Neural cell (in vitro differentiated cells): ENCODE data around the gene SACS. TPM values are rescaled to one million over a fixed set of nuclear protein-coding genes. Genes with fewer than 3 reads are reported as not detected.

Source experiments
- H2AFZ ChIP-seq: fragments of 200-600, 300-800 bp; sonication (generic), shearing (Covaris generic); 2 replicates; pipeline ENCODE4 v1.6.0; 2014; ENCODE audit warnings: low read depth, mild to moderate bottlenecking, antibody characterized with exemption, low read length, moderate library complexity
- H3F3A ChIP-seq: fragments of 200-600 bp; shearing (Covaris generic); 2 replicates; pipeline ENCODE4 v1.6.1; 2016; ENCODE audit warnings: mild to moderate bottlenecking, moderate library complexity, mixed read lengths, antibody characterized with exemption, low read length; ENCODE audit not compliant: insufficient read depth, poor library complexity, severe bottlenecking
- H3K27ac ChIP-seq: fragments of 200-600, 300-800 bp; sonication (generic), shearing (Covaris generic); 2 replicates; pipeline ENCODE4 v1.5.1; 2014; ENCODE audit warnings: mild to moderate bottlenecking, low read length, moderate library complexity
- H3K27me3 ChIP-seq: fragments of 300-800, 200-600 bp; sonication (generic), shearing (Covaris generic); 2 replicates; pipeline ENCODE4 v1.6.0; 2014; ENCODE audit warnings: mild to moderate bottlenecking, low read depth, low read length, moderate library complexity; ENCODE audit not compliant: insufficient read depth
- H3K36me3 ChIP-seq: fragments of 300-800, 200-600 bp; sonication (generic), shearing (Covaris generic); 2 replicates; pipeline ENCODE4 v1.5.1; 2014; ENCODE audit warnings: mild to moderate bottlenecking, antibody characterized with exemption, low read length, moderate library complexity; ENCODE audit not compliant: insufficient read depth
- H3K4me2 ChIP-seq: fragments of 300-800, 200-600 bp; sonication (generic), shearing (Covaris generic); 2 replicates; pipeline ENCODE4 v1.6.0; 2014; ENCODE audit warnings: mild to moderate bottlenecking, low read length
- H3K4me3 ChIP-seq: fragments of 300-800, 200-600 bp; sonication (generic), shearing (Covaris generic); 2 replicates; pipeline ENCODE4 v1.5.1; 2014; ENCODE audit warnings: mild to moderate bottlenecking, low read length, moderate library complexity
- H3K79me2 ChIP-seq: fragments of 200-600 bp; shearing (Covaris generic); replicated peaks from 2 replicates; pipeline ENCODE4 v1.6.0; 2014; ENCODE audit warnings: mild to moderate bottlenecking, low read length, moderate library complexity; ENCODE audit not compliant: insufficient read depth
- H3K9ac ChIP-seq: fragments of 300-800, 200-600 bp; sonication (generic), shearing (Covaris generic); 2 replicates; pipeline ENCODE4 v1.6.1; 2016; ENCODE audit warnings: mild to moderate bottlenecking, low read length, mixed read lengths
- H3K9me2 ChIP-seq: fragments of 200-600 bp; shearing (Covaris generic); 2 replicates; pipeline ENCODE4 v1.6.1; 2016; ENCODE audit warnings: mild to moderate bottlenecking, low read length, mixed read lengths; ENCODE audit not compliant: insufficient read depth
- H3K9me3 ChIP-seq: fragments of 200-600, 300-800 bp; sonication (generic), shearing (Covaris generic); 2 replicates; pipeline ENCODE4 v1.6.1; 2016; ENCODE audit warnings: mild to moderate bottlenecking, mixed run types, low read length, moderate library complexity, mixed read lengths
- H4K20me1 ChIP-seq: fragments of 200-600 bp; shearing (Covaris generic); 2 replicates; pipeline ENCODE4 v1.6.1; 2016; ENCODE audit warnings: mild to moderate bottlenecking, mixed run types; ENCODE audit not compliant: insufficient read depth
- EP300 ChIP-seq: fragments of 450-650 bp; conservative IDR thresholded peaks from 2 replicates; pipeline ENCODE4 v1.6.1; 2014; ENCODE audit warnings: antibody characterized with exemption, mild to moderate bottlenecking, moderate library complexity; ENCODE audit not compliant: poor library complexity, severe bottlenecking
- EZH2 ChIP-seq: fragments of 200-600, 300-800 bp; shearing (Covaris generic), sonication (generic); IDR thresholded peaks from 2 replicates; pipeline ENCODE4 v1.6.1; 2014; ENCODE audit warnings: antibody characterized with exemption, low read length, borderline replicate concordance, mild to moderate bottlenecking; ENCODE audit not compliant: insufficient read depth, poor library complexity, severe bottlenecking
- MXI1 ChIP-seq: fragments of 450-650 bp; conservative IDR thresholded peaks from 2 replicates; pipeline ENCODE4 v1.6.1; 2014; ENCODE audit warnings: antibody characterized with exemption, mild to moderate bottlenecking; ENCODE audit not compliant: poor library complexity, severe bottlenecking
- POLR2AphosphoS5 ChIP-seq: IDR thresholded peaks from 2 replicates; pipeline ENCODE4 v1.6.1; 2012
- RAD21 ChIP-seq: fragments of 450-650 bp; conservative IDR thresholded peaks from 2 replicates; pipeline ENCODE4 v1.6.1; 2014; ENCODE audit warnings: antibody characterized with exemption, mild to moderate bottlenecking, moderate library complexity
- SMC3 ChIP-seq: fragments of 450-650 bp; conservative IDR thresholded peaks from 2 replicates; pipeline ENCODE4 v1.6.1; 2014; ENCODE audit warnings: antibody characterized with exemption, mild to moderate bottlenecking, moderate library complexity; ENCODE audit not compliant: poor library complexity
- TAF1 ChIP-seq: IDR thresholded peaks from 2 replicates; pipeline ENCODE4 v1.6.1; 2012; ENCODE audit warnings: low read depth
- polyA plus RNA-seq: library from polyadenylated mRNA; depleted of rRNA; stranded (reverse); fragments of >200 nt; gene quantifications from 2 replicates; pipeline ENCODE4 v1.2.3, GENCODE V29; 2014
- TF ChIP-seq, protein P1 (sequence below): fragments of 450-650 bp; IDR thresholded peaks from 2 replicates; pipeline ENCODE4 v1.5.1; 2014; ENCODE audit warnings: antibody characterized with exemption, mild to moderate bottlenecking, moderate library complexity; ENCODE audit not compliant: poor library complexity, severe bottlenecking
- TF ChIP-seq, protein P2 (sequence below): IDR thresholded peaks from 2 replicates; pipeline ENCODE4 v1.6.1; 2012; ENCODE audit warnings: borderline replicate concordance

The SACS gene
- polyA plus RNA-seq, 1 donor from 2014 or later = 24.1 TPM

DNA sequence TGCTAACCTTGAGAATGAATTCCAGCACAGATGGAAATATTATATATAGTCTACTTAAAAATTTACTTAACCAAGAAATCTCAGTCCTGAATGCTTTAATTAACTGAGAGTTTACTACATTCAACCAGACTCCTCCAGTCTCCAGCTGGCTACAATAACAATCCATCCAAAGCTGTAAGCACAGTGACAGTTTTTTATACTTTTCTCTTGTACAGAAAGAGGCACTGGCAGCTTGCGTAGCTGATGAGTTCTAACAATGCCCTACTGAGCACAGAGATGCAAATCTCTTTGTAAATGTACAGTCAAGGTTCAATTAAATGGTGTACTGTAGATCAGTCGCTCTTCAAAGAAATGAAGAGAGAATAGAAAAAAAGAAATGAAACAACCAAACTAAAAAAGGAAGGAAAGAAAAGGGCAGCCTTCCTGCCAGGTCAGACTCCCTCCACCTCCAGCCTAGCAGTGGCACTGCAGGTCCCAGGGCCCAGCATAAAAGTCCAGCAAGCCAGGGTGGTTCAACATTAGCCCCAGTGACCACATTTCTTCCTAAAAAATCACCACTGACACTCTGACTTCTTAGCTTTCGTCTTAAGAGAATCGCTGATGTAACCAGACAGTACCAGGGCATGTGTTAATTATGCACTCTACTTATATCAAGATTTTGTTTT is 88.4 kb downstream of the SACS start:
- TF ChIP-seq EZH2 = no peak
- TF ChIP-seq EP300 = no peak
- TF ChIP-seq SMC3 = no peak
- TF ChIP-seq RAD21 = no peak
- TF ChIP-seq, protein P1, sequence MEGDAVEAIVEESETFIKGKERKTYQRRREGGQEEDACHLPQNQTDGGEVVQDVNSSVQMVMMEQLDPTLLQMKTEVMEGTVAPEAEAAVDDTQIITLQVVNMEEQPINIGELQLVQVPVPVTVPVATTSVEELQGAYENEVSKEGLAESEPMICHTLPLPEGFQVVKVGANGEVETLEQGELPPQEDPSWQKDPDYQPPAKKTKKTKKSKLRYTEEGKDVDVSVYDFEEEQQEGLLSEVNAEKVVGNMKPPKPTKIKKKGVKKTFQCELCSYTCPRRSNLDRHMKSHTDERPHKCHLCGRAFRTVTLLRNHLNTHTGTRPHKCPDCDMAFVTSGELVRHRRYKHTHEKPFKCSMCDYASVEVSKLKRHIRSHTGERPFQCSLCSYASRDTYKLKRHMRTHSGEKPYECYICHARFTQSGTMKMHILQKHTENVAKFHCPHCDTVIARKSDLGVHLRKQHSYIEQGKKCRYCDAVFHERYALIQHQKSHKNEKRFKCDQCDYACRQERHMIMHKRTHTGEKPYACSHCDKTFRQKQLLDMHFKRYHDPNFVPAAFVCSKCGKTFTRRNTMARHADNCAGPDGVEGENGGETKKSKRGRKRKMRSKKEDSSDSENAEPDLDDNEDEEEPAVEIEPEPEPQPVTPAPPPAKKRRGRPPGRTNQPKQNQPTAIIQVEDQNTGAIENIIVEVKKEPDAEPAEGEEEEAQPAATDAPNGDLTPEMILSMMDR = no peak
- no peak for TF ChIP-seq POLR2AphosphoS5
- TF ChIP-seq, protein P2, sequence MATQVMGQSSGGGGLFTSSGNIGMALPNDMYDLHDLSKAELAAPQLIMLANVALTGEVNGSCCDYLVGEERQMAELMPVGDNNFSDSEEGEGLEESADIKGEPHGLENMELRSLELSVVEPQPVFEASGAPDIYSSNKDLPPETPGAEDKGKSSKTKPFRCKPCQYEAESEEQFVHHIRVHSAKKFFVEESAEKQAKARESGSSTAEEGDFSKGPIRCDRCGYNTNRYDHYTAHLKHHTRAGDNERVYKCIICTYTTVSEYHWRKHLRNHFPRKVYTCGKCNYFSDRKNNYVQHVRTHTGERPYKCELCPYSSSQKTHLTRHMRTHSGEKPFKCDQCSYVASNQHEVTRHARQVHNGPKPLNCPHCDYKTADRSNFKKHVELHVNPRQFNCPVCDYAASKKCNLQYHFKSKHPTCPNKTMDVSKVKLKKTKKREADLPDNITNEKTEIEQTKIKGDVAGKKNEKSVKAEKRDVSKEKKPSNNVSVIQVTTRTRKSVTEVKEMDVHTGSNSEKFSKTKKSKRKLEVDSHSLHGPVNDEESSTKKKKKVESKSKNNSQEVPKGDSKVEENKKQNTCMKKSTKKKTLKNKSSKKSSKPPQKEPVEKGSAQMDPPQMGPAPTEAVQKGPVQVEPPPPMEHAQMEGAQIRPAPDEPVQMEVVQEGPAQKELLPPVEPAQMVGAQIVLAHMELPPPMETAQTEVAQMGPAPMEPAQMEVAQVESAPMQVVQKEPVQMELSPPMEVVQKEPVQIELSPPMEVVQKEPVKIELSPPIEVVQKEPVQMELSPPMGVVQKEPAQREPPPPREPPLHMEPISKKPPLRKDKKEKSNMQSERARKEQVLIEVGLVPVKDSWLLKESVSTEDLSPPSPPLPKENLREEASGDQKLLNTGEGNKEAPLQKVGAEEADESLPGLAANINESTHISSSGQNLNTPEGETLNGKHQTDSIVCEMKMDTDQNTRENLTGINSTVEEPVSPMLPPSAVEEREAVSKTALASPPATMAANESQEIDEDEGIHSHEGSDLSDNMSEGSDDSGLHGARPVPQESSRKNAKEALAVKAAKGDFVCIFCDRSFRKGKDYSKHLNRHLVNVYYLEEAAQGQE = no peak
- TF ChIP-seq TAF1 = no peak
- TF ChIP-seq MXI1 = no peak
- Histone ChIP-seq H4K20me1 (no peaks in the 10 kb centered on the region), H3K9me3 (no peaks in the 10 kb centered on the region), H3K36me3 (peaks cover 19% of the 10 kb centered on the region), H3K4me3 (no peak overlapping the region), H3K27me3 (no peaks in the 10 kb centered on the region), H3K9me2 (no peaks in the 10 kb centered on the region), H3K27ac (no peak overlapping the region), H3K9ac (no peak overlapping the region), H3K4me2 (no peak overlapping the region), H2AFZ (no peak overlapping the region), H3K79me2 (no peaks in the 10 kb centered on the region), H3F3A (no peaks in the 10 kb centered on the region)

DNA sequence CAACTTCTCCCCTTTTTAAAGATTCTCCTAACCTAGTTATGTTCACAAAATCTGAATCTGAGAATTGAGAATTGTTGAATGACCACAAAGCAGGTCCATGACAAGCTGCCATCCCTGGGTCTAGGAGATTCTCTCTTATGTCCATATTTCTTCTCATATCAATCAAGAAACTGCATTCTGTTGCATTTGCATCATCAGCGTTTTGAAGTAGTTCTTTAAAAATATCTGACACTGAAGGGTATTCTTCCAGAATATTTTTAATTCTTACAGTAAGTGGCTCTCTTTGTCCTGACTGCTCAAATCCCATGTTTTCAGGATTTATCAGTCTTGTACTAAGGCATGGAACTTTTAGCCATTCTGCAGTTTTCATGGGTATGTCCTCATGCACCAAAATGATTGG is 94.3 kb downstream of the SACS start:
- no peak overlapping the region for H2AFZ ChIP-seq
- H3K36me3 ChIP-seq = peaks cover 27% of the 10 kb centered on the region
- TF ChIP-seq TAF1 (no peak), MXI1 (no peak), POLR2AphosphoS5 (no peak), EP300 (no peak), SMC3 (no peak), RAD21 (no peak), EZH2 (no peak)
- TF ChIP-seq, protein P1 = no peak
- TF ChIP-seq, protein P2 = no peak
- H3K27ac ChIP-seq = no peak overlapping the region
- H3K9me2 ChIP-seq = no peaks in the 10 kb centered on the region
- no peaks in the 10 kb centered on the region for H3K9me3 ChIP-seq
- H3K9ac ChIP-seq = no peak overlapping the region
- no peaks in the 10 kb centered on the region for H3K27me3 ChIP-seq
- no peak overlapping the region for H3K4me2 ChIP-seq
- no peaks in the 10 kb centered on the region for H3F3A ChIP-seq
- H4K20me1 ChIP-seq = no peaks in the 10 kb centered on the region
- no peaks in the 10 kb centered on the region for H3K79me2 ChIP-seq
- no peak overlapping the region for H3K4me3 ChIP-seq
